Effector CD4-positive, alpha-beta T cell (primary cell): ENCODE data around the gene CRPPA.

Experiments
- DNase-seq: peaks from one replicate; pipeline ENCODE4 v3.0.0-alpha.2; 2020

Gene CRPPA

DNA sequence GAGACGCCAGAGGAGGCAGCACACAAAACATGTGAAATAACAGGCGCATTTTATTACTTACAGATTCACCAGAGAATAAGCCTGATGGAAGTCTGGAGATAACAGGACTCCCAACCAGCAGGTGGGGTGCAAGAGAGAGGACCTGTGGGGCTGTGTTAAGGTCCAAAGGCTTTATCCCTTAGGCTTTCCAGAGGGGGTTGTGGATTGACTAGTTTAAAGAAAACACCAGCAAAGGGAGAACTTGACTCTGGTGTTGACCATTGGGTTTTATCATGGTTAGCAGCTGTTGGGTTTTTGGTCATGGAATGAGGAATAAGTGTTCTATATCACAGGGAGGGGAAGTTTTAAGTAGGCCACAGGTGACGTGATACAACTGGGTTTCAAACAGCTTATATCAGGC lies 1.6 kb upstream of the CRPPA start:
- no peak for DNase-seq

DNA sequence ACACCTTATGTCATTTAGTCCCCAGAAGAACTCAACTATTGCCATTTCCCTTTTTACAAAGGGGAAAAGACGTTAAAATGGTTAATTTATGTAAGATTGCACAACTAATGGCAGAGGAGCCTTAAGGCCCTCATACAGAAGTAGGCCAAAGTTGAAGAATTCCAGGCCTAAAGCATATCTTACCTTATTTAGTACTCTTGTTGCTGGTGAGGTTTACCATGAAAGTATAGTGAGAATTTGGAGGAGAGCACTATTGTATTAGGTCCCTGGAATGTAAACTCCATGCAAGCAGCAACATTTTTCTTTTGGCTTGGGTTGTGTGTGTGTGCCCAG lies 731 bp upstream of the CRPPA start:
- no peak for DNase-seq

DNA sequence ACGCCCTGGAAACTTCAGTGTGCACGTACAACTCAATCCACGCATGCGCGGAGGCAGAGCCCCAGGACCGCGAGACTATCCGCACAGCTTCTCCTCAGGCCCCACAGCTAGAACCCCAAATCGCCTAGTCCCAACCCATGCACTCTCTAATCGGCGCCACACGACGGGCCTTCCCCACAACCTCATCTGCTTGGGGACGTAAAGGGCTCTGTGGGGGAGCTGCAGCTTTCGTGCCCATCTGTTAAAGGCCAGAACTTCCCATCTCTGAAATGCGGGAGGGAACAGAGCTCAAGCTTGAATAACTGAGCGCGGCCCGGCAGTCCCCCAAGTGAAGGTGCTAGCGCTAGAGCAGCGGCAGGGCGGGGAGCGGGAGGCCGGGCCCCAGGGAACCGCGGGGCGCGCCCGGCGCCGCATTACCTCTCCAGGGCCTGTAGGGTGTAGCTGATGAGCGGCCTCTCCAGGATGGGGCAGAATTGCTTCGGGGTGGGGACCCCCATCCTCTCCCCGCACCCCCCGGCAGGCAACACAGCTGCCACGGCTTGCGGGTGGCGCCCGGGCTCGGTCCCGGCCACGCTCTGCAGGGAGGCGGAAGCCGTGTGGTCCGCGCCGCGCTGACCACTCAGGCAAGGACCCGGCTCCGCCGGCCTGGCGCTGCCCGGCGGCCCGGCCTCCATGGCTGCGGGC lies 547 bp downstream of the CRPPA start:
- DNase-seq = peak; percentile 61

DNA sequence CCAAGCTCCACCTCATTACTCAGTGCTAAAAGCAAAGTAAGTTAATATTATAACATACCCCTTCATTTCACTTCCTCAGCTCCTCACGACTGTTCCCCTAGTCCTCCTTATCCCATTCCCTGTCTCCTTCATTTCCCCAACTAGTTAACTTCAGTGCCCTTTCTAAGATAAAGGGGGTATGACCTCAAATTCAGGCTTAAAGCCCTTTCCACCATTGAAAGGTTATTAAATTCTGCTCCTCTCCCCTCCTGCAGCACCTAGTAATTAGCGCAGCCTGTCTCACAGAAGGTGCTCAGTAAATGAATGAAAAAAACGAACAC lies 1.0 kb downstream of the CRPPA start:
- no peak for DNase-seq

DNA sequence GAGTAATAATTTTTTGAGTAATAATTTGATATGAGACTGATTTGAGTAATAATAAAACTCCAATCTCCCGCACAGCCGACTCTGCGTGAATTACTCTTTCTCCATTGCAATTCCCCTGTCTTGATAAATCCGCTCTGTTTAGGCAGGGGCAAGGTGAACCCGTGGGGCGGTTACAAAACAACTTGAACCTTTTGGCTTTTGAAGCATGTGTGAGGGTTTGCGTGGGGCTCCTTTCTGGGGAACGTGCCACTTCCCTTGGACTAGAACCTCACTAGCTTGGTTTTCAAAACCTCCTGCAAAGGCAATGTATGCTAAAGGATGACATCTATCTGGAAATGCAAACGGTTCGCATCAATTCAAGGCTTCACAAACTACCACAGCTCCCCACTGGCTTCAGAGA lies 1.5 kb downstream of the CRPPA start:
- no peak for DNase-seq

DNA sequence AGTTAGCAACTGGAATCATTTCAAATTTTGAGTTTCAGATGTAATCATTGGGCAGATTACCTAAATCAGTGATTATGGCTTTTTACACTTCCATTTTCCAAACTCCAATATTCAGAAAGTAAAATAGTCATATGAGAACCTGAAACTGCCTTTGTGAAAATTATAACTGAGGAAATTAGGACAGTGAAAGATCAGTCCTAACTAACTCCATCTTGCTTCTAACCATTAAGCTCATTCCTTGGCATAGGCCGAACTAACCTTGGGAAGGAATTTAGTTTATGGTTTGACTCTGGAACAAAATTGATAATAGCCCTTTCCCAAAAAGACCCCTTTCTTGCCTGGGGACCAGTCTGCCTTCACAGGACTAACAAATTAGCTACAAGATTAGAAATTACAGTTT lies 2.2 kb downstream of the CRPPA start:
- DNase-seq = no peak

DNA sequence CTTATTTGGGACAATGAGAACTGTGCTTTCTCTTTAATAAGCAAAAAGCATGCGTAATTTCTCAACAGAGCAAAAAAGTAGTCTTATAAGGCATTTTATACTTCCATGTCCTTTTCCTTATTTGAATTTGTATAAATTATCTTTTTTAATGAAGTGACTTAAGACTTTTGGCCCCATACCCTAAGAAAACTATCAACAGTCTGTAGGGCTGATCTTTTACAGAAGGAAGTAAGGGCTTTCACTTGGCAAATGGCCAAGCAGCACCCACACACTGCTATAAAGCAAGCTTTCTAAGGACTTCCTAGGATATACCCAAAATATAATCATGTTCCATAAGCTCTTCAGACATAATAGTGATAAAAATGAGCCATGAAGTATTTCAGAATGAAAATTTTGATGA lies 3.4 kb downstream of the CRPPA start:
- no peak for DNase-seq

DNA sequence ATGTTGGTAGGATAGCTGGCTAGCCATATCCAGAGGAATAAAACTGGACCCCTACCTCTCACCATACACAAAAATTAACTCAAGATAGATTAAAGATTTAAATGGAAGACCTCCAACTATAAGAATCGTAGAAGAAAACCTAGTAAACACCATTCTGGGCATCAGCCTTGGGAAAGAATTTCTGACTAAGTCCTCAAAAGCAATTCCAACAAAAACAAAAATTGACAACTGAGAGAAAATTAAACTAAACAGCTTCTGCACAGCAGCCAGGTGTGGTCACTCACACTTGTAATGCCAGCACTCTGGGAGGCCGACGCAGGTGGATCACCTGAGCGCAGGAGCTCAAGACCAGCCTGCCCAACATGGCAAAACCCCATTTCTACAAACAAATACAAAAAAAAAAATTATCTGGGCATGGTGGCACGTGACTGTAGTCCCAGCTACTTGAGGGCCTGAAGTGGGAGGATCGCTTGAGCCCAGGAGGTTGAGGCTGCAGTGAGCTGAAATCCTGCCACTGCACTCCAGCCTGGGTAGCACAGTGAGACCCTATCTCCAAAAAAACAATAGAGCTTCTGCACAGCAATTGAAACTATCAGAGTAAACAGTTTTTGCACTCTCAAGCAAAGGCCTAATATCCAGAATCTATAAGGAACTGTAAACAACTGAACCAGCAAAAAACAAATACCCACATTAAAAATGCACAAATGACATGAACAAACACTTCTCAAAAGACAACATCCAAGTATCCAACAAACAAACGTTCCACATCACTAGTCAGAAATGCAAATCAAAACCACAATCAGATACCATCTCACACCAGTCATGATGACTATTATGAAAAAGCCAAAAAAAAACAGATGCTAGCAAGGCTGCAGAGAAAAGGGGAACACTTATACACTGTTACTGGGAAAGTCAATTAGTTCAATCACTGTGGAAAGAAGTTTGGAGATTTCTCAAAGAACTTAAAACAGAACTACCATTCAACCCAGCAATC lies 4.8 kb downstream of the CRPPA start:
- no peak for DNase-seq

DNA sequence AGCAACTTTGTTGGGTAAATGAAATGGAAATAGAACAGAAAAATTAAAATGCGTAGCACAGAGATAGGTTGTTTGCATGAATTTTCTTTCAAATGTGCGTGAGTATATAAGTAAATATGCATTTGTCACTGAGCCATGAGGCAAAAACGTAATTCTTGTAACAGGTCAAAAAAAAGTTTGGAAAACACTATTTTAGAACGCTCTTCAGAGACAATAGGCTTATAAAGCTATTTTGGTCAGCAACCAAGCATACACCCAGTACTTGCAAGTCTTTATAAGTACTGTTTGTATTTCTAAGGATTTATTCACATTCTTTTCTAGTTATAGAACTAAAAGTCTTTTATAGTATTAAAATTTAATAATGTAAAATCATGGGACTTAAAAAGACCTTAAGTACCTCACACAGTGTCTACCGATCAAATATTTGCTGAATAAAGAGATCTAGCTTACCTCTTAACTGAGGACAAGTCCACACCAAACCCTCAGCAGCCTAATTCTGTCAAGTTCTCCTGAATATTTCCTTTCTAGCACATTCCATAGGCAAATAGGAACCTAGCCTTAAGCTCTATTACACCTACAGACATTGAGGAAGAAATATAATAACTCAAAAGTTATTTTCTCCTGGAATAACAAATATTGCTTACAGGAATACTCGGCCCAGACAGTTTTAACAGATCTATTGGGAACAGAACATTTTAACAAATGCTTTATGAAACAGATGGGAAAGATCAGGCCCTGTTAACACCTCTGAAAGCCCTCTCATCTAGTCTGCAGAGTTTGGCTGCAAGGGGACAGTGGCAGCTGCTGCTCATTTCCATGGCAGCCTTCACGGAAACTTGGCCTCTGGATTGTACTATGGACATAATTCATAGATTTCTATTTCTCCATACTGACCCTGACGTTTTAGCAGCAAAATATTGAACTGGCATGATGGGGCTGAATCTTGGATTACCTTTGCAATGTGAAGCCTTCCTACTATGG lies 8.8 kb downstream of the CRPPA start:
- no peak for DNase-seq

DNA sequence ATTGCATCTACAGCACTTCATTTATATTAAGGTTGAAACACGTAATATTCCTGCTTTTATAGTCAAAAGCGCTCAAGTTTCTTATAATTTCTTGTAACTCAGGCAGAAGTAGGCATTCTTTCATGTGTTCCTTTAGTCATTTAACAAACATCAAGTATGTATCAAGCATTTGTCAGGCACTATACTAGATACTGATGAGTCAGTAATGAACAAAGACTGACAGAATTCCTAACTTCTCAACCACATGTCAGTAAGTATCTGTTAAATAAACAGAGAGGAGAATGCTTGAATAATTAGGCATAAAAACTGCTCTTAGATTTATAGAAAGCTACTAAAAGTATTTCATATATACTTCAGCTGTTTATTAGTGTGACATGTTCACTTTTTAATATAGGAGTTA lies 9.9 kb downstream of the CRPPA start:
- no peak for DNase-seq

DNA sequence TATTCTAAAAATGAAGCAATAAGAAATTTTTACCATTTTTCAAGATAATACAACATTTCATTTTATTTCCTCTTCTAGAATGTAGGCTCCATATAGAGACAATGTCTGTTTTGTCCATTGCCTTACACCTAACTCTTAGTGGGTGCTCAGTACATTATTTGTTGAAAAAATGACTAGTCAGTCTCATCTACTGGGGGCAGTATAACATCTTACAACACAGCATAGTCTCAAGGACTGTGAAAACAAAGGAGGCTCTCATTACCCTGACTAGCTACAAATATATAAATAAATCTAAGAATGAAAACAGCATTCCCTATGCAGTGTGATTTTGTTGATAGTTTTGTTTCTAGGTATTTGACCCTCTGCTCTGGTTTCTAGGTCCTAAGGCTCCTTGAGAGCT lies 11.6 kb downstream of the CRPPA start:
- DNase-seq = no peak

DNA sequence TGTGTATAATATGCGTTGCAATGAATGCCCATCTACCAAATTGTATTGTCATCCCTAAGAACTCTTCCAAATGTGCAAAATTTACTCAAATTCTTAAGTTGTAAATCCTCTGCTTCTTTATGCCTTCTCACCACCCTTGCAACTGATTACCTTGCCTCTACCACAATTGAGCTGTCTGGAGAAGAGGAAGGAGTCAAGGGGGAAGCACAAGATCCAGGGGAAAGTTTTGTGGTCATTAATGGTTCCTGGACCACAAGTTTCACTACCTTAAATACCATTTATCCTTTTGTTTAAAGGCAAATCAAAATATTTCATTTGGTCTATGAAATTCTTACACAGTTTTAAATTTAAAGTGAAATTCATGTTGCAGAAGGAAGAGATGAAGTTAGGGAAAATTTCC lies 16.7 kb downstream of the CRPPA start:
- DNase-seq = no peak

DNA sequence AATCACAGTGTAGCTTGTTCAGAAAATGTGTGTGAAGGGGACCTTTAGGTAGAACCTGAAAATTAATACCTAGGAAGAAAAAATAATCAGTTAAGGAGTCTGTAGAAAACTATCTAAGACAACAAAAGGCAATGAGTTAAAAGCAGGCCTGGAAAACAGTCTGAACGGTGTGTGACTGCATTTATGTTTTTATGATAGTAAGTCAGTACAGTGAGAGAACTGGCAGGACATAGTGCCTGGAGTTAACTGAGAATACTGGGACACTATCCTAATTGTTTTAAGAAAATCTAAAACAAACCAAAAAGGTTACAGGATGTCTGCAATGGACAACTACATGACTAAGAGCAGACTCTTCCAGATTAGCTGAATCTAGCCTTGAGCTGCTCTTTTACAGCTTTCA lies 17.9 kb downstream of the CRPPA start:
- DNase-seq = no peak

DNA sequence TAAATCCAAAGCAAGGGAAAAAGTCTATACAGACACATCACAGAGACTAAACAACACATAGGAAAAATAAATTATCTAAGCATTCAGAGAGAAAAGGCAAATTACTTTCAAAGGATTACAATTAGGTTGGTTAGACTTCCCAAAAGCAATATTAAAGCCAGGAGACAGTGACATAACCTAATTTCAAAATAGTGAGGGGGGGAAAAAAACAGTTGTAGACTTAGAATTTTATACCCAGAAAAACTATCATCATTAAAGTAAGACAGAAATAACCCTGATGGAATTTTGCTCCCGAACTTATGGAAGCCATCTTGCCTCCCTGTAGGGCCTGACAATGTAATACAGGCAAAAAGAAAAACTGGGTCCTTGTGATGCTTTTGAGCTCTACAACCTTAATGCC lies 18.4 kb downstream of the CRPPA start:
- no peak for DNase-seq

DNA sequence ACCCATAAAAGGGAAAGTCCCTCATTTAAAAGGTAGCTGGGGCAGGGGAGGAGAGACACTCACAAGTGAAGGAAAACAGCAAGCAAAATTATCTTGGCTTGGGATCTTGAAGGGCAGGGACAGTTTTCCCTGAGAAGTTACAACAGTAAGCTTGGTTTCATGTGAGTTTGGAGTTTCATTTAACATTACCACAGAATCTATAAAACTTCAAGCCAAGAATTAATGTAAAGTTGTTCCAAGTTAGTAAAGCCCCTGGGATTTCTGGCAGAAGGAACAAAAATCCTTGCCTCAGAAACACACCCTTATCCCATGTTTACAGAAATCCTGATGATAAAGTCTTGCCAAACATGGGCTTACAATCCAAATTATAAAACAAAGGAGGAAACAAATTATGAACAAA lies 19.2 kb downstream of the CRPPA start:
- no peak for DNase-seq

DNA sequence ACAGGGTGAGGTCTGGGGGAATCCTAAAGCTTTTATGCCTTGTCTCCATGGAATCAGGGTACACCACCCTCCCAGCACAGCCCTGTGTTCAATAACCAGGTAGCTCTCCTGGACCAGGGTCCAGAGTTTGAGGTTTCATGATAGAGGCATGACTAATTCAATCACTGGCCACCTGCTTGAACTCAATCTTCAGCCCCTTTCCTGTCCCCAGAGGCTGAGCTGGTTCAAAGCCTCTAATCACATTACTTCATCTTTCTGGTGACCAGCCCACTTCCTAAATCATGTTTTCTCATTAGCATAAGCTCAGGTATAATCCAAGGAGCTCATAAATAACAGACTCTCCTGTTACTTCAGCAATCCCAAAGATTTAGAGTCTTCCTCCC lies 20.5 kb downstream of the CRPPA start:
- DNase-seq = no peak

DNA sequence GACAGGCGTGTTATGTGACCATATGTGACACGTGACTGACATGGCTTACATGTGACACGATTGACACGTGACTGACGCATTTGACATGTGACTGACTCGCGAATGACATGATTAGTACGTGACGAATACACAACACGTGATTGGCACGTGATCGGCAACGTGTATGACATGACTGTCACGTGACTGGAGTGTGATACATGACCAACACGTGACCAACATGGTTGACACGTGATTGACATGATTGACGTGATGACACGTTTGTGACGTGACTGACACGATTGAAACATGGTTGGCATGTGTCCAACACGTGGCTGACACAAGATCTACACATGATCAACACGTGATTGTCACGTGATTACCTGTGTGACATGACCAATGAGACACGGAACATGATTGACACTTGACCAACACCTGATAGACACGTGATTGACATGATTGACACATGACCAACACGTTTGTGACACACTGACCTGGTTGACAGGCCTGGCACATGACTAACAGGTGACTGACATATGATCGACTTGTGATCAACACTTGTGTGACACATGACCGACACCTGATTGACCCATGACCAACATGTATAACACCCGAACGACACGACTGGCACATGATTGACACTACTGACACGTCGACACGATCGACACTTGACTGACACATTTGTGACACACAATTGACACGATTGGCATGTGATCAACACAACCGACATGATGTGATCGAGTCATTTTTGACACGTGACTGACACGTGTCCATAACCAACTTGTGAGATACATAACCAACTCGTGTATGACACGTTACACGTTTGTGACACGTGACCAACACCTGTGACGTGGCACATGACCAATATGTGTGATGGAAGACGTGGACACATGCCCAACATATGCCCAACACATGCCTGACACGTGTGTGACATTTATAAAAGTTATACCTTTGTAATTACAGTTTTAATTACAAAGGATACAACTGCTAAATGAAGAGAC lies 21.1 kb downstream of the CRPPA start:
- DNase-seq = no peak

DNA sequence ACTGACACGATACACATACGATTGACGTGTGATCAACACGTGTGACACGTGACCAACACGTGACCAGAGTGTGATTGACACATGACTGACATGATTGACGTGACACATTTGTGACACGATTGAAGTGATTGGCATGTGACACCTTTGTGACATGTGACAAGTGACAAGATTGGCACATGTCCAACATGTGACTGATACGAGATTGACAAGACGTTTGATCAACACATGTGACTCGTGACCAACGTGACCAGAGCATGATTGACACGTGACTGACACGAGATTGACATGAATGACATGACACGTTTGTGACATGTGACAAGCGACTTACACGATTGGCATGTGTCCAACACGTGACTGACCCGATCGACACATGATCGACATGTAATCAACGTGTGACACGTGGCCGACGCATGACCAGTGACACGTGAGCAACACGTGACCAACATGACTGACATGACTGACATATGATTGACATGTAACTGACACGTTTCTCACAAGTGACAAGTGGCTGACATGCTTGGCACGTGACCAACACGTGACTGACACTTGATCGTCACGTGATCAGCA lies 22.0 kb downstream of the CRPPA start:
- no peak for DNase-seq

DNA sequence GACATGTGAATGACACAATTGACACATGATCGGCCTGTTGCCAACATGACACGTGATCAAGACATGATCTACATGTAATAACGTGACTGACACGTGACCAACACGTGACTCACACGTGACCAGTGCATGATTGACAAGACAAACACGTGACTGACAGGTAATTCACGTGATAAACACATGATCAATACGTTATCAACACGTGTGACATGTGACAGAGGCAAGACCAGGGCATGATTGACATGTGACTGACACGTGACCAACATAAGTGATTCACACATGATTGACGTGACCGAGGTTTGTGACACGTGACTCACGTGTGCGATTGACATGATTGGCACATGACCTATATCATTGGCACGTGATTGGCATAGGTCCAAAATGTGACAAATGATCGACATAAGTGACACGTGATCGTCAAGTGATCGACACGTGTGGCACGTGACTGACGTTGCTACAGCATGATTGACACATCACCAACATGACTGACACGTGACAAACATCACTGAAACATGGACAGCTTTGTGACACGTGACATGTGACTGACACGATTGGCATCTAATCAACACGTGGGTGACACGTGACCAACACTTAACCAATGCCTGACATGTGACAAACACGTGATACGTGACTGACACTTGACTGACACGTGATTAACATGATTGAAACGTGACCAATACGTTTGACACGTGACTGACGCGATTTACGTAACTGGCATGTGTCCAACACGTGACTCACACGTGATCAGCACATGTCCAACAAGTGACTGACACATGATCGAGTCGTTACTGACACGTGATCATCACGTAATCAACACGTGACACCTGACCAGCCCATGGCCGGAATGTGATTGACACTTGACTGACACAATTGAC lies 23.0 kb downstream of the CRPPA start:
- DNase-seq = no peak

DNA sequence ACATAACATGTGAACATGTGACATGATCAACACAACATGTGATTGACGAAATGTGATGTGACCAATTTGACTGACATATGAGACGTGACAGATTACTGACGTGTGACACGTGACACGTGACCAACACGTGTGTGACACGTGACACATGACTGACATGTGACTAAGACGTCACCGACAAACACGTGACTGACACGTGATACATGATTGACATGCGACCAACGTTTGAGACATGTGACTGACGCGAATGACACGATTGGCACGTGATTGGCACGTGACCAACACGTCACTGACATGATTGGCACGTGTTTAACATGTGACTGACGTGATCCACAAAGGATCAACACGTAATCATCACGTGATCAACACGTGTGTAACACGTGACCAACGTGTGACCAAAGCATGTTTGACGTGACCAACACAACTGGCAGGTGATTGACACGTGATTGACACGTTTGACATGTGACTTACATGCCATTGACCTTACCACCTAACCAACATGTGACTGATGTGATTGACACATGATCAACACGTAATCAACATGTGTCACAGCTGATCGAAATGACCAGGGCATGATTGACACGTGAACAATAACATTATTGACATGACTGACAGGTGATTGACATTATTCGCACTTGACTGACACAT lies 23.7 kb downstream of the CRPPA start:
- no peak for DNase-seq
